ENCODE measurements around the gene NETO2.

Gene NETO2

GRCh38 chr16:47028767-47029377, 114.9 kb downstream of the NETO2 start:
- H3K4me3 ChIP-seq (ENCODE audit: low read length) = no peak overlapping the region
- no peak for DNase-seq (ENCODE audit: low read depth, low spot score)
